GM23338 (cell line): ENCODE data around the gene MET. TPM values are rescaled to one million over a fixed set of nuclear protein-coding genes. Genes with fewer than 3 reads are reported as not detected.

Source experiments
- ATAC-seq: fragments of 200-7000 bp; cut with Tn5 transposase; 3 replicates; pipeline ENCODE4 v1.9.1; 2020
- DNase-seq: peaks from one replicate; pipeline ENCODE4 v3.0.0-alpha.2; 2015; ENCODE audit warnings: low spot score
- H2AFZ ChIP-seq: fragments of 200-600 bp; sonication (generic); 2 replicates; pipeline ENCODE4 v1.8.0; 2016; ENCODE audit warnings: antibody characterized with exemption, mild to moderate bottlenecking, moderate library complexity
- H3F3A ChIP-seq: fragments of 200-600 bp; sonication (generic); replicated peaks from 2 replicates; pipeline ENCODE4 v1.8.0; 2017; ENCODE audit warnings: antibody characterized with exemption, mixed run types, low read depth
- H3K27ac ChIP-seq: fragments of 200-600 bp; sonication (generic); 2 replicates; pipeline ENCODE4 v1.6.1; 2016; ENCODE audit warnings: low read depth
- H3K27me3 ChIP-seq: fragments of 200-600 bp; sonication (generic); 2 replicates; pipeline ENCODE4 v1.8.0; 2016; ENCODE audit warnings: mild to moderate bottlenecking, mixed run types, moderate library complexity; ENCODE audit not compliant: insufficient read depth
- H3K36me3 ChIP-seq: fragments of 200-600 bp; sonication (generic); 2 replicates; pipeline ENCODE4 v1.8.0; 2016; ENCODE audit warnings: mild to moderate bottlenecking; ENCODE audit not compliant: insufficient read depth
- H3K4me1 ChIP-seq: fragments of 200-600 bp; sonication (generic); 2 replicates; pipeline ENCODE4 v1.8.0; 2016; ENCODE audit warnings: mild to moderate bottlenecking, moderate library complexity; ENCODE audit not compliant: insufficient read depth
- H3K4me2 ChIP-seq: fragments of 200-600 bp; sonication (generic); 2 replicates; pipeline ENCODE4 v1.7.1; 2017; ENCODE audit warnings: mixed run types
- H3K4me3 ChIP-seq: fragments of 200-600 bp; sonication (generic); 2 replicates; pipeline ENCODE4 v1.6.1; 2016; ENCODE audit warnings: mixed run types
- H3K79me2 ChIP-seq: fragments of 200-600 bp; sonication (generic); replicated peaks from 2 replicates; pipeline ENCODE4 v1.8.0; 2017; ENCODE audit warnings: mild to moderate bottlenecking; ENCODE audit not compliant: insufficient read depth
- H3K9me2 ChIP-seq: fragments of 200-600 bp; sonication (generic); 2 replicates; pipeline ENCODE4 v1.8.0; 2017; ENCODE audit not compliant: insufficient read depth
- H4K20me1 ChIP-seq: fragments of 200-600 bp; sonication (generic); replicated peaks from 2 replicates; pipeline ENCODE4 v1.8.0; 2017; ENCODE audit warnings: mild to moderate bottlenecking; ENCODE audit not compliant: insufficient read depth
- H3K27ac Mint-ChIP-seq: 2 replicates; pipeline ENCODE4 v1.8.0; 2020; ENCODE audit warnings: inconsistent platforms, mild to moderate bottlenecking, moderate library complexity, mixed read lengths
- H3K27me3 Mint-ChIP-seq: 3 replicates; pipeline ENCODE4 v1.8.0; 2022; ENCODE audit warnings: low read depth, mild to moderate bottlenecking, moderate library complexity, mixed read lengths, inconsistent platforms; ENCODE audit not compliant: insufficient read depth, poor library complexity
- H3K36me3 Mint-ChIP-seq: 3 replicates; pipeline ENCODE4 v1.8.0; 2021; ENCODE audit warnings: low read depth, mild to moderate bottlenecking, inconsistent platforms, moderate library complexity, mixed read lengths
- H3K4me1 Mint-ChIP-seq: 3 replicates; pipeline ENCODE4 v1.8.0; 2020; ENCODE audit warnings: mild to moderate bottlenecking, inconsistent platforms, mixed read lengths
- H3K4me3 Mint-ChIP-seq: 3 replicates; pipeline ENCODE4 v1.8.0; 2021; ENCODE audit warnings: moderate library complexity, mild to moderate bottlenecking, inconsistent platforms, mixed read lengths
- H3K9me3 Mint-ChIP-seq: 3 replicates; pipeline ENCODE4 v1.8.0; 2020; ENCODE audit warnings: moderate library complexity, mild to moderate bottlenecking, inconsistent platforms, mixed read lengths
- CREB1 ChIP-seq: fragments of 250-450 bp; sonication (Bioruptor Pico); IDR thresholded peaks from 2 replicates; pipeline ENCODE4 v1.5.0; 2020; ENCODE audit warnings: low read depth, mild to moderate bottlenecking, moderate library complexity
- CTCF ChIP-seq, 2 experiments: fragments of 200-600 bp in 1 of 2; sonication (generic) in 1 of 2; conservative IDR thresholded peaks; 2 replicates each; pipeline versions ENCODE4 v1.5.1 to v1.6.1; 2016 to 2017; ENCODE audit warnings: antibody characterized with exemption in 2 of 2, low read depth in 2 of 2, mild to moderate bottlenecking in 2 of 2, moderate library complexity in 1 of 2
- EZH2 ChIP-seq: fragments of 200-600 bp; sonication (generic); IDR thresholded peaks from one replicate; pipeline ENCODE4 v1.8.0; 2017; ENCODE audit warnings: antibody characterized with exemption, mild to moderate bottlenecking, low read depth; ENCODE audit not compliant: unreplicated experiment
- EZH2phosphoT487 ChIP-seq: fragments of 200-600 bp; sonication (generic); IDR thresholded peaks from one replicate; pipeline ENCODE4 v1.8.1; 2018; ENCODE audit warnings: antibody characterized with exemption; ENCODE audit not compliant: unreplicated experiment
- JUNB ChIP-seq: IDR thresholded peaks from one replicate; pipeline ENCODE4 v1.6.1; 2016; ENCODE audit warnings: antibody characterized with exemption; ENCODE audit not compliant: unreplicated experiment
- NANOG ChIP-seq: IDR thresholded peaks from 2 replicates; pipeline ENCODE4 v1.6.1; 2016; ENCODE audit warnings: antibody characterized with exemption, borderline replicate concordance
- POLR2AphosphoS5 ChIP-seq: IDR thresholded peaks from 2 replicates; pipeline ENCODE4 v1.6.1; 2016; ENCODE audit warnings: antibody characterized with exemption, low read depth
- REST ChIP-seq: IDR thresholded peaks from one replicate; pipeline ENCODE4 v1.6.1; 2018; ENCODE audit warnings: antibody characterized with exemption; ENCODE audit not compliant: unreplicated experiment
- STAT1 ChIP-seq: IDR thresholded peaks from one replicate; pipeline ENCODE4 v1.6.1; 2016; ENCODE audit warnings: antibody characterized with exemption; ENCODE audit not compliant: unreplicated experiment
- ZNF114 ChIP-seq: fragments of 250-450 bp; sonication (Bioruptor Pico); IDR thresholded peaks from 2 replicates; pipeline ENCODE4 v1.5.0; 2020; ENCODE audit warnings: mild to moderate bottlenecking, moderate library complexity
- ZNF331 ChIP-seq: fragments of 250-450 bp; sonication (Bioruptor Pico); IDR thresholded peaks from 2 replicates; pipeline ENCODE4 v1.5.0; 2020; ENCODE audit warnings: low read depth, mild to moderate bottlenecking, moderate library complexity
- ZNF462 ChIP-seq: fragments of 250-450 bp; sonication (Bioruptor Pico); IDR thresholded peaks from 2 replicates; pipeline ENCODE4 v1.5.0; 2020; ENCODE audit warnings: mild to moderate bottlenecking, moderate library complexity
- polyA plus RNA-seq: library from polyadenylated mRNA; unstranded; fragments of >200 nt; fragmentation: Nextera tagmentation; extraction: Ambion mirVana; gene quantifications from 2 replicates; pipeline ENCODE4 v1.2.1, GENCODE V29; 2016
- total RNA-seq: library from RNA; depleted of rRNA; stranded (reverse); fragments of >200 nt; shearing (Covaris generic); gene quantifications from 2 replicates; pipeline ENCODE4 v1.2.3, GENCODE V29; 2014

Gene MET
- total and polyA plus RNA-seq, 2 experiments from 2014 or later, result 4.8 to 23.1 TPM

GRCh38 chr7:116736927-116737715 is 65.1 kb downstream of the MET start (continued):
- TF ChIP-seq CTCF (conservative IDR thresholded peaks at IDR 0.05; ENCODE audit: low read depth in 2 of 2), result no peak

GRCh38 chr7:116738378-116738777 is 66.4 kb downstream of the MET start:
- H3K4me1 Mint-ChIP-seq, result peaks cover 48% of the 10 kb centered on the region
- H3K27me3 Mint-ChIP-seq, result peaks cover 6% of the 10 kb centered on the region
- no peaks in the 10 kb centered on the region for H3K36me3 Mint-ChIP-seq
- Histone ChIP-seq H3F3A (no peaks in the 10 kb centered on the region), H3K27me3 (no peaks in the 10 kb centered on the region), H3K9me2 (no peaks in the 10 kb centered on the region; the same call in 1 of the 2 replicates), H3K36me3 (no peaks in the 10 kb centered on the region), H3K4me1 (peaks cover 57% of the 10 kb centered on the region), H3K79me2 (no peaks in the 10 kb centered on the region), H3K27ac (no peak overlapping the region), H2AFZ (no peak overlapping the region), H3K4me3 (no peak overlapping the region), H3K4me2 (peak overlapping the region; percentile 45; the same call in 1 of the 2 replicates), H4K20me1 (no peaks in the 10 kb centered on the region)
- no peak overlapping the region for H3K4me3 Mint-ChIP-seq
- no peak overlapping the region for H3K27ac Mint-ChIP-seq
- DNase-seq, result no peak
- no peaks in the 10 kb centered on the region for H3K9me3 Mint-ChIP-seq
- no peak for ATAC-seq
- TF ChIP-seq ZNF462 (CRISPR knock-in tag) (no peak), POLR2AphosphoS5 (no peak), ZNF331 (no peak), CREB1 (CRISPR knock-in tag) (no peak), EZH2phosphoT487 (no peak), JUNB (no peak), STAT1 (no peak), REST (no peak), ZNF114 (no peak), NANOG (no peak), EZH2 (no peak)
